Measurements from ENCODE around the gene RICTOR.
"Not testable (repeated sequence)": the region's sequence is repeated elsewhere in the genome, so short reads cannot be mapped to it uniquely, and the experiment has no call there.

Gene RICTOR

DNA sequence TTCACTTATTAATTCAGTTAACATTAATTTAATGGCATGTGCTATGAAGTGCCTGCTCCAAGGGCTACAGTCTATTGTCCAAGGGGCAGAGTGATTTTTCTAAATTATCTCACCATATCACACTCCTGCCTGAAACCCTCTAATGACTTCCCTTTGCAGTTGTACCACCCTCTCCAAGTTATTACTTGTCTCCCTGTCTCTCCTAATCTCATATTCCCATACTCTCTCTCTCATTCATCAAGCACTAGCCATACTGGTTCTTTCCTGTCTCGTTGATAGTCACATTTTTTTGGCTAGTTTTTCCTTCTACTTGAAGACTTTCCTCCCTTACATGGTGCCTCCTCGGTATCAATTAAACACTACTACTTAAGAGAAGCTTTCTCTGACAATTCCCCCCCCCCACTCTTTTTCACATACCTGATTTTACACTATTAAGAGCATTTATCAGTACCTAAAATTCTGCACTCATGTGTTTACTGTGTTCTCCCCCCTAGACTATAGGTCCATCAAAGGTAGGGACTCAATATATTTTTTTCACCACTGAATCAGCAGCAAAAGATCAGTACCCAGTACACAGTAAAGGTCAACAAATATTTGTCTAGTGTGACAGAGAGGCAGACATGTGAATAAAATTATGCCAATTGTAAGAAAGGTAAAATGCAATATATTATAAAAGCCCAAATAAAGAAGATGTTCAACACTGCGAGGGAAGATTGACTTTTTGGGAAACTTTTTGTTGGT is 19.0 kb downstream of the RICTOR start:
- Mint-ChIP-seq H3K27me3 (no peaks in the 10 kb centered on the region), H3K27ac (peak overlapping the region; percentile 65), H3K9me3 (no peaks in the 10 kb centered on the region), H3K4me3 (no peak overlapping the region), H3K36me3 (ENCODE audit: low read depth) (peaks cover 10% of the 10 kb centered on the region), H3K4me1 (peaks cover 48% of the 10 kb centered on the region)
- no peak for DNase-seq
- ATAC-seq: no peak

GRCh38 chr5:39053189-39053588 is 21.0 kb downstream of the RICTOR start:
- Mint-ChIP-seq H3K9me3 (no peaks in the 10 kb centered on the region), H3K27ac (no peak overlapping the region), H3K4me1 (peaks cover 47% of the 10 kb centered on the region), H3K36me3 (ENCODE audit: low read depth) (peaks cover 8% of the 10 kb centered on the region), H3K4me3 (no peak overlapping the region), H3K27me3 (no peaks in the 10 kb centered on the region)
- DNase-seq (no peak), ATAC-seq (no peak)

DNA sequence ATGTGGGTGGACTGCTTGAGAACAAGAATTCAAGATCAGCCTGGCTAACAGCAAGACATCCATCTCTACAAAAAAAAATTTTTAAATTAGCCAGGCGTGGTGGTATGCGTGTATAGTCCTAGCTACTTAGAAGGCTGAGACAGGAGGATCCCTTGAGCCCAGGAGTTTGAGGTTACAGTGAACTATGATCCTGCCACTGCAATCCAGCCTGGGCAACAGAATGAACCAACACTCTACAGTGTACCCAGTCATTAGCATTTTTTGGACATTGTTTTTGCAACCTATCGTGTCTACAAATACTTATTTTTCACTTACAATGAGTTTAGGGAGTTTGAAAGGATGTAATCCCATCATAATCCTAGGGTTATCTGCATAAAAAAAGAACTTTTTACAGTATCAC is 22.1 kb downstream of the RICTOR start:
- H3K4me3 Mint-ChIP-seq: no peak overlapping the region
- ATAC-seq (no peak), DNase-seq (no peak)
- H3K36me3 Mint-ChIP-seq (ENCODE audit: low read depth): peaks cover 15% of the 10 kb centered on the region
- peaks cover 43% of the 10 kb centered on the region for H3K4me1 Mint-ChIP-seq
- H3K27me3 Mint-ChIP-seq: no peaks in the 10 kb centered on the region
- H3K27ac Mint-ChIP-seq: no peak overlapping the region
- no peaks in the 10 kb centered on the region for H3K9me3 Mint-ChIP-seq

DNA sequence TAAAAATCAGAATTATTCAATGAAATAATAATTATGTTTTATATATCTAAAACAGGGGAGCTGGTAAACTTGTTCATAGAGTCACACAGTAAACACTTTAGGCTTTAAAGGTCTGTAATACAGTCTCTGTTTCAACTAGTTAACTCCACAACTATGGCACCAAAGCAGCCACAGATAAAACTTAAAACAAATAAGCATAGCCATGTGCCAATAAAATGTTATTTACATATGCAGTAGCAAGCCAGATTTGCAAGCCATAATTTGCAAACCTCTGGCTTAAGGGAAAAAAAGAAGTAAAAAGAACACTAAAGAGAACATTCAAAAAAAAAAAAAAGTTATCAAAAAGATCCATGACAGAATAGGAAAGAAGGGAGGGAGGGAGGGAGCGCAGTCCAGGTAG is 24.9 kb downstream of the RICTOR start:
- H3K27ac Mint-ChIP-seq: no peak overlapping the region
- no peaks in the 10 kb centered on the region for H3K9me3 Mint-ChIP-seq
- H3K4me1 Mint-ChIP-seq: peaks cover 48% of the 10 kb centered on the region
- H3K4me3 Mint-ChIP-seq: no peak overlapping the region
- no peak for ATAC-seq
- DNase-seq: no peak
- peaks cover 11% of the 10 kb centered on the region for H3K36me3 Mint-ChIP-seq (ENCODE audit: low read depth)
- H3K27me3 Mint-ChIP-seq: no peaks in the 10 kb centered on the region

- Mint-ChIP-seq H3K36me3 (ENCODE audit: low read depth) (peaks cover 14% of the 10 kb centered on the region), H3K27me3 (no peaks in the 10 kb centered on the region), H3K27ac (no peak overlapping the region), H3K9me3 (peaks cover 5% of the 10 kb centered on the region), H3K4me1 (peaks cover 39% of the 10 kb centered on the region), H3K4me3 (no peak overlapping the region)
- DNase-seq: no peak
- ATAC-seq: no peak
These were observed 33.3 kb downstream of the RICTOR start for GRCh38 chr5:39040875-39041274.

- H3K27ac Mint-ChIP-seq, DNase-seq, H3K4me3 Mint-ChIP-seq, ATAC-seq, H3K27me3 Mint-ChIP-seq: not testable (repeated sequence)
- H3K9me3 Mint-ChIP-seq: peaks cover 12% of the 10 kb centered on the region
- H3K36me3 Mint-ChIP-seq (ENCODE audit: low read depth): peaks cover 19% of the 10 kb centered on the region
- H3K4me1 Mint-ChIP-seq: peaks cover 45% of the 10 kb centered on the region
These were observed 39.7 kb downstream of the RICTOR start for GRCh38 chr5:39034493-39034892.

DNA sequence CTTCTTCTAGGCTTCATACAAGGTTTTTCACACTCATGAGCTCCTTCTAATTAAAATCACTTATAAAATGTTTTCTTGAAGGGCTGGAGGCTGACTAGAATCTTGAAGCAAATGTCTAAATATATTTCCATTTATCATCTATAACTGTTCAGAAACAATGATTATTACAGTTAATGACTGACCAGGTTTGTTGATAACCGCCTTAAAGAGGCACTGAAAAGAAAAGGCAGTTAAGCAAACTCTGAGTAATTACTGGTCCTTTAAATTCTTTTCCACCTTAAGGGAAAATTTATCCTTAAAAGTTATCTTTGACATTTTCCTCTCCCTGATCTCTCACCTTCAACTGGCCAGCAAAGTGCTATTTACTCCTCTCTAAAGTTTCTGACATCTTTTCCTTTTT is 43.2 kb downstream of the RICTOR start:
- Mint-ChIP-seq H3K9me3 (peaks cover 18% of the 10 kb centered on the region), H3K27me3 (no peaks in the 10 kb centered on the region), H3K4me3 (no peak overlapping the region), H3K4me1 (peaks cover 30% of the 10 kb centered on the region), H3K36me3 (ENCODE audit: low read depth) (peaks cover 42% of the 10 kb centered on the region), H3K27ac (no peak overlapping the region)
- no peak for ATAC-seq
- no peak for DNase-seq

- H3K36me3 Mint-ChIP-seq (ENCODE audit: low read depth): peaks cover 34% of the 10 kb centered on the region
- ATAC-seq (no peak), DNase-seq (no peak)
- H3K4me1 Mint-ChIP-seq: peaks cover 41% of the 10 kb centered on the region
- no peak overlapping the region for H3K4me3 Mint-ChIP-seq
- no peaks in the 10 kb centered on the region for H3K27me3 Mint-ChIP-seq
- H3K9me3 Mint-ChIP-seq: peaks cover 9% of the 10 kb centered on the region
- H3K27ac Mint-ChIP-seq: no peak overlapping the region
These were observed 48.7 kb downstream of the RICTOR start for GRCh38 chr5:39025456-39025855.

DNA sequence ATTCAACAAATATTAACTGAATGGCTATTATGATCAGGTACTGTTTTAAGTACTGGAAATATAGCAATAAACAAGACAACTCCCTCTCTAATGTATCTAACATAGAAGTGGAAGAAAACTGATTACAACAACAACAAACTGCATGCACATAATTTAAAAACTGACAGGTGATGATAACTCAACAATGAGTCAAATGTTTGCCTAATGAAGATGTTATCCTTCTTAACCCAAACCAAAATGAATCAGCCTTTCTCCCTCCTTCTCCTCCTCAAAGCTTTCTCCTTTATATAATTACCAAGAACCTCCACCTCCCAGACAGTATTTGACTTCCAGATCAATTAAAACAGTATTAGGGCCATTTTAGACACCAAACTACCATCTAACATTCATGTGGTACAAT is 49.3 kb downstream of the RICTOR start:
- no peak overlapping the region for H3K4me3 Mint-ChIP-seq
- DNase-seq: no peak
- peaks cover 34% of the 10 kb centered on the region for H3K36me3 Mint-ChIP-seq (ENCODE audit: low read depth)
- no peaks in the 10 kb centered on the region for H3K27me3 Mint-ChIP-seq
- no peak overlapping the region for H3K27ac Mint-ChIP-seq
- no peak for ATAC-seq
- H3K9me3 Mint-ChIP-seq: peaks cover 9% of the 10 kb centered on the region
- H3K4me1 Mint-ChIP-seq: peaks cover 43% of the 10 kb centered on the region

GRCh38 chr5:39024005-39024404 is 50.2 kb downstream of the RICTOR start:
- Mint-ChIP-seq H3K4me3 (no peak overlapping the region), H3K27me3 (no peaks in the 10 kb centered on the region), H3K9me3 (peaks cover 8% of the 10 kb centered on the region), H3K36me3 (ENCODE audit: low read depth) (peaks cover 38% of the 10 kb centered on the region), H3K27ac (no peak overlapping the region), H3K4me1 (peaks cover 51% of the 10 kb centered on the region)
- ATAC-seq: peak; percentile 49
- no peak for DNase-seq

- Mint-ChIP-seq H3K27me3 (no peaks in the 10 kb centered on the region), H3K36me3 (ENCODE audit: low read depth) (peaks cover 37% of the 10 kb centered on the region), H3K9me3 (peaks cover 5% of the 10 kb centered on the region), H3K4me3 (no peak overlapping the region), H3K4me1 (peaks cover 51% of the 10 kb centered on the region), H3K27ac (no peak overlapping the region)
- DNase-seq (no peak), ATAC-seq (no peak)
These were observed 51.1 kb downstream of the RICTOR start for GRCh38 chr5:39023121-39023520.

DNA sequence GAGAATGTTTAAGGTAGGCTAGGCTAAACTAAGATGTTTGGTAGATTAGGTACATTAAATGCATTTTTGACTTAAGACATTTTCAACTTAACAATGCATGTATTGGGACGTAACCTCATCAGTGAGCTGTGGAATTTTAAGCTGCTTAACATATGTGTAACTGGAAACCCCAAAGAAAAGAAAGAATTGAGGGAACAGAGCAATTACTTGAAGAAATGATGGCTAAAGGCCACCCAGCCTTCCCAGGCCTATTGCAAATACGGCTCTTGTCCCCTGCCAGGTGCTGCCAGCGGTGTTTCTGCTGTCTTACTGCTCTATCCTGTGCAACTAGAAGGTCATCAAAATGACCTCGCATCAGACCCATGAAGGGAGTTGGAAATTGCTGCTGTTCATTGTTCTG is 52.0 kb downstream of the RICTOR start:
- H3K36me3 Mint-ChIP-seq (ENCODE audit: low read depth): peaks cover 31% of the 10 kb centered on the region
- DNase-seq (no peak), ATAC-seq (no peak)
- H3K27me3 Mint-ChIP-seq: no peaks in the 10 kb centered on the region
- H3K9me3 Mint-ChIP-seq: no peaks in the 10 kb centered on the region
- peaks cover 52% of the 10 kb centered on the region for H3K4me1 Mint-ChIP-seq
- H3K4me3 Mint-ChIP-seq: no peak overlapping the region
- no peak overlapping the region for H3K27ac Mint-ChIP-seq

- ATAC-seq (no peak), DNase-seq (no peak)
- Mint-ChIP-seq H3K4me3 (no peak overlapping the region), H3K27ac (no peak overlapping the region), H3K27me3 (no peaks in the 10 kb centered on the region), H3K36me3 (ENCODE audit: low read depth) (peaks cover 27% of the 10 kb centered on the region), H3K4me1 (peaks cover 57% of the 10 kb centered on the region), H3K9me3 (no peaks in the 10 kb centered on the region)
These were observed 52.8 kb downstream of the RICTOR start for GRCh38 chr5:39021413-39021812.

GRCh38 chr5:39020458-39020857 is 53.7 kb downstream of the RICTOR start:
- Mint-ChIP-seq H3K36me3 (ENCODE audit: low read depth) (peaks cover 24% of the 10 kb centered on the region), H3K4me1 (peaks cover 61% of the 10 kb centered on the region), H3K9me3 (no peaks in the 10 kb centered on the region), H3K27me3 (no peaks in the 10 kb centered on the region), H3K27ac (no peak overlapping the region), H3K4me3 (no peak overlapping the region)
- ATAC-seq (no peak), DNase-seq (no peak)

DNA sequence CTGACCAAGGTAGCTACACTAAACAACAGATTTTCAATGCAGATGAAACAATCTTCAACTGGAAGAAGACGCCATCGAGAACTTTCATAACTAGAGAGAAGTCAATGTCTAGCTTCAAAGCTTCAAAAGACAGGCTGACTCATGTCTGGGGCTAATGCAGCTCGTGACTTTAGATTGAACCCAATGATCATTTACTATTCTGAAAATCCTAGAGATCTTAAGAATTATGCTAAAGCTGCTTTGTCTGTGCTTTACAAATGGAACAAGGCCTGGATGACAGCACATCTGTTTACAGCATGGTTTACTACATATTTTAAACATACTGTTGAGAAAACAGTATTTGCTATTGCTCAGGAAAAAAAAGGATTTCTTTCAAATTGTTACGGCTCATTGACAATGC is 54.9 kb downstream of the RICTOR start:
- Mint-ChIP-seq H3K27me3 (no peaks in the 10 kb centered on the region), H3K4me1 (peaks cover 52% of the 10 kb centered on the region), H3K36me3 (ENCODE audit: low read depth) (peaks cover 25% of the 10 kb centered on the region), H3K27ac (no peak overlapping the region), H3K4me3 (no peak overlapping the region), H3K9me3 (no peaks in the 10 kb centered on the region)
- DNase-seq: no peak
- no peak for ATAC-seq

DNA sequence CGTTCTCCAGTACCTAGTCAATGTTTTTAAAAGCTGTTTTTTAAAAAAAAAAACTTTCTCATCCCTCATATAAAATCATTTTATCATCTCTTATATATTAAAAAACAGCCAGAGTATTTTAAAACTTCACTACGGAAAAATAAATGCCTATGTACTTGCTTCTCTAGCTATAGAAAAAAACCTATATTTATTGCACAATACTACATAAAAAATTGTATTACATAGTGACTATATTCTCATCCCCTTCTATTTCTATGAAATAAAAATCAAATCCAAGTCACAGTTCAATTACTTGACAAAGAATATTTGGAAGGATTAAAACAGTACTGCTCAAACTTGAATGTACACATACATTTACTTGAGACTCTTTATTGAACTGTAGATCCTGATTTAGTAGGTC is 56.7 kb downstream of the RICTOR start:
- peaks cover 38% of the 10 kb centered on the region for H3K36me3 Mint-ChIP-seq (ENCODE audit: low read depth)
- DNase-seq (no peak), ATAC-seq (no peak)
- H3K27ac Mint-ChIP-seq: no peak overlapping the region
- H3K27me3 Mint-ChIP-seq: no peaks in the 10 kb centered on the region
- H3K4me1 Mint-ChIP-seq: peaks cover 39% of the 10 kb centered on the region
- peaks cover 3% of the 10 kb centered on the region for H3K9me3 Mint-ChIP-seq
- no peak overlapping the region for H3K4me3 Mint-ChIP-seq
